Embryonic facial prominence (tissue), 1 donor: ENCODE measurements around the gene GPR12.

Experiments used
- DNase-seq: peaks from one replicate; pipeline ENCODE4 v3.0.0-alpha.2; 2016; ENCODE audit errors: extremely low spot score

Gene GPR12

GRCh38 chr13:26759907-26760831 lies at the start of gene GPR12:
Gene GPR12 (minus strand): TSS chr13:26760786. CDS start chr13:26759827, 959 bp downstream.
- DNase-seq: no peak

- no peak for DNase-seq
Observed at GRCh38 chr13:26810095-26810494, 49.5 kb upstream of the GPR12 start.

- no peak for DNase-seq
Observed at GRCh38 chr13:26806891-26807290, 46.3 kb upstream of the GPR12 start.

- no peak for DNase-seq
Observed at GRCh38 chr13:26787961-26788360, 27.4 kb upstream of the GPR12 start.

GRCh38 chr13:26786651-26787295 lies 26.2 kb upstream of the GPR12 start:
- no peak for DNase-seq

DNA sequence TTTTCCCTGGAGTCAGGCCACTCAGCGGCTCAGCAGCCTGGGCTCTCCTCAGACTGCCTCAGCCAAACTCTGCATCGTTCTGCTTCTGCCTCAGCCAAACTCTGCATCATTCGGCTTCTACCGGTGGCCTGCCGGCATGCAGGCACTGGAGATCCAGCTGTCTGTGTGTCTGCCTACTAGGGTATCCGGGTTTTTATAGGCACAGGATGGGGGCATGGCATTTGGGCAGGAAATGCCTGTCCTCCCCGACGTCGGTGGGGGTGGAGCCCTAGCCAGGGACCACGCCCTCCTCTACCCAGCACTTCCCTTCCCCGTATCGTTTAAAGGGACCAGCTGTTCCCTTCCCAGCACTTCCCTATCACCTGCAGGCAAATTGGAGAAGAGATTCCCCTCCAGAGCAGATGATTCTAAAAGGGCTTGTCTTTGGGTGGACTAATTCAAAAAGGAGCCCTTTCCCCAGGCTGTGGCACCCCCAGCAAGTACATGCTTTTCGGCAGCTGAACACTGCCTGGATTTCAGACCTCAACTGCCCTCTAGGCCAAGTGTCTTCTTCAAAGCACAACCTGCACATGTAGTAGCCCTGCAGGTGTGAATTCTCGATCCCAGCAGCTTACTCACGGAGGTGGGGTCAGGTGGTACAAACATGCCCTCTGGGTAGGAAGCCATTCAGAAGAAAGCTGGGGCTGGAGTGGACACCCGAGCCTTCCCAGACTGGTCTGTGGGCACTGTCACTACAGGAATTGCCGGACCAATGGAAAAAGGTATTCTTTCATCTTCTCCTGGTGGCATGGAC lies 25.4 kb upstream of the GPR12 start:
- DNase-seq: no peak

- DNase-seq: no peak
Observed at GRCh38 chr13:26784704-26785639, 24.4 kb upstream of the GPR12 start.

DNA sequence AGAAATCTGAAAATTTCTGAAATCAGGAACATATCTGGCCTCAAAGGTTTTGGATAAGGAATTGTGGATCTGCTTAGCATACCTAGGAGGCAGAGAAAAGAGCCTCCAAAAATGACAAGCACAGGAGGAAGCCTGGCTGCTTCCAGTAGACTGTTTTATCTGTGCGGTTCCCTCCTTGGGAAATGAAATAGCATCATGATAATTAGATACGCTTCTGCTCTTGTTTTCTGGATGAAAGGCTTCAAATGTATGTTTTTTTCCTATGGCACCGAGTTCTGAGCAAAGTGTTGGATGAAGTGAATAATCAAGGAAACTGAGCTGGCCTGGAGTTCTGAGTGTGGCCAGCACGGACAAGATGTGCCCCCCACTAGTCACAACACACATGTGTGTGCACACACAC lies 19.8 kb upstream of the GPR12 start:
- DNase-seq: no peak

DNA sequence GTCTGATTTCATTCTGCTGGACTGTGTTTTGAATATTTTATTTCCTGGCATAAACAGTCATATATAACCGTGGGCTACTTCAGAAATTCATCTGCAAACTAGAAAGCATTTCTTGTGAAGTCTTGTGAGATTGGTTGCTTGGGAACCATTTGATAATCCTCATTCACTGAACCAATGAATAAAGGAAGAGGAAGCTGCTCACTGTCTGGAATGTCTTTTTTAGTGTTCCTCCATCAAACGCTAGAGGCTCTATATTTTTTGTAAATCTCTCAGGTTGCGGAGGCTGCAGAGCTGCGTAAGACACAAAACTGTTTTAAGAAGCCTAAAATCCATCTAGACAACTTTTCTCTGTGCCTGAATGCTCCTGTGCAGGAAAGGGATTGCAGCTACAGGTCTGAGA lies 18.7 kb upstream of the GPR12 start:
- no peak for DNase-seq

- no peak for DNase-seq
Observed at GRCh38 chr13:26772531-26772930, 11.9 kb upstream of the GPR12 start.

DNA sequence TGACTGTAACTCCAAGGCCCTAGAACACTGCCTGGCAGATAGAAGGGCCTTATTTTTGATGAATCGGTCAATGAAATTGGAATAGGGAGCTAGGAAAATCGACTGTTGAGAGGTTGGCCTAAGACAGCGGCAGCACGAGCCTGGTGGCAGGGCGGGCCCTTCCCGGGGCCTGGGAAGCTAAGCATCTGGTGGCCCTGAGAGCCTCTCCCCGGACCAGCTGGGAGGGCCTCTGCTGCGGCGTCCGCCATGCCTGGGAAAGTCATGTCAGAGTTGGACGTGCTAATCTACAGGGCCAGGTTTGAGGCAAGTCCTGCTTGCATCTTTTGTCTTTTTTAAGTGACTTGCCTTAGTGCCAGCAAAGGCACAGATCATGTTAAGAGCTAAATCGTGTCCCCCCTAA lies 11.2 kb upstream of the GPR12 start:
- DNase-seq: no peak

- DNase-seq: no peak
Observed at GRCh38 chr13:26762745-26763345, 2.3 kb upstream of the GPR12 start.

GRCh38 chr13:26760832-26761582 lies 421 bp upstream of the GPR12 start:
- no peak for DNase-seq

GRCh38 chr13:26759249-26759906 lies 1.2 kb downstream of the GPR12 start:
- DNase-seq: no peak

DNA sequence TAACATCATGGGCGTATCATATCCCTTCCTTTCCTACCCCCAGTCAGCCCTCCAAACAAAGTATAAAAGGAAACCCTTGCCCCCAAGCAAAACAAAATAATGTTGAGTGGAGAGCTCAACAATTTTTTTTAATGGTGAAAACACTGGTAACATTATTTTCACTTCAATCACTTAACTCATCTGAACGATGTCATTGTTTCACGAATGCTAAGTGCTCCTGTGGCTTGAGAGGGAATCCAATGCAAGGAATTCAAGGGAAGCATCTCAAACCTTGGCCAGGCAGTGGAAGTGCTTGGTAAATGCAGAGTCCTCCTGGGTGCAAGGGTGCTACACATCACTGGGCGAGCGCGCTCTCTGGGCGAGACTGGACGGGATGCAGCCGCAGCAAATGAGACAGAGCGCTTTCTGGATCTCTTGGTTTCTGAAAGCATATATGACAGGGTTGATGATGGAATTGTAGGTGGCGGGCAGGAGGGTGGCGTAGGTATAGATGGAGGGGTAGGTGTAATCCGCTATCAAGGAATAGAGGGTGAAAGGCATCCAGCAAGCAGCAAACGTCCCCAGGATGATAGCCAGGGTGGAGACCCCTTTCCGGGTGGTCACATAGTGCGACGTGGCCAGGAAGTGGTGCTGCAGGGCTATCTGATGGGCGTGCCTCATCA lies 2.0 kb downstream of the GPR12 start:
- DNase-seq: no peak

DNA sequence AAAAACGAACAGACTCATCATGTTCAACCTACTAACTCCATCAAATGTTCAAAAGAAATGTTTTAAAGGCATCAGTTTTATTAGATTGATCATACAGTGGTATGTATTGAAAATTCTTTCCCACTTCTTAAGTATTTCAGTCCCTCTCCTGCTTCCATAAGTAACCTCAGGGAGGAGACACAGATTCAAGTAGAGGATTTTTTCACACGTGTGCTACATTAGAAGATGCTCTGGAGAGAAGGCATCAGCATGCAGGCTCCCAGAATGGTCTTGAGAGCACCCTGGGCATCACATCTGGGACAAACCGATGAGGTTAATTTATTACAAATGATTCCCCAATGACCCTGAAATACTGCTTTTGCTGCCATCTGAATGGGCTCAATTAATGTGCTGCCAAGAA lies 3.6 kb downstream of the GPR12 start:
- no peak for DNase-seq

GRCh38 chr13:26752671-26753070 lies 7.9 kb downstream of the GPR12 start:
- DNase-seq: no peak

DNA sequence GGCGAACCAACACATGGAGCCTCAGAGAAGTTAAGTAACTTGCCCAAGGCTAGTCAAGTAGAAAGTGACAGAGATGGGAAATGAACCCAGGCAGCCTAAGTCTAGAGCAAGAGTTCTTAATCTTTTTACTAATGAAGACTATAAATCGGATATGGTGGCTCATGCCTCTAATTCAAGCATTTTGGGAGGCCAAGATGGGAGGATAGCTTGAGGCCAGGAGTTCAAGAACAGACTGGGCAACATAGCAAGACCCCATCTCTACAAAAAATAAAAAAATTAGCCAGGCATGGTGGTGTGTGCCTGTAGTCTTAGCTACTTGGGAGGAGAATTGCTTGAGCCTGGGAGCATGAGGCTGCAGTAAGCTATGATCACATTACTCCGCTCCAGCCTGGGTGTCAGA lies 10.7 kb downstream of the GPR12 start:
- no peak for DNase-seq

- DNase-seq: no peak
Observed at GRCh38 chr13:26749285-26749684, 11.3 kb downstream of the GPR12 start.
